GM12874 (cell line): ENCODE measurements around the gene SOX15.

Source experiments
- CTCF ChIP-seq: IDR thresholded peaks from 2 replicates; pipeline ENCODE4 v1.5.1; 2011; ENCODE audit warnings: low read depth, mild to moderate bottlenecking, control low read depth, low read length, moderate library complexity; ENCODE audit not compliant: insufficient read depth

Gene SOX15

GRCh38 chr17:7627250-7628121, 37.6 kb upstream of the SOX15 start, which contains the start of gene SAT2:
Gene SAT2 (minus strand): TSS chr17:7627821. CDS start chr17:7627635, 186 bp downstream.
- TF ChIP-seq CTCF = no peak

- TF ChIP-seq CTCF = no peak
Measured at GRCh38 chr17:7626956-7627249, 37.0 kb upstream of the SOX15 start.

- no peak for TF ChIP-seq CTCF
Measured at GRCh38 chr17:7626307-7626706, 36.4 kb upstream of the SOX15 start.

- no peak for TF ChIP-seq CTCF
Measured at GRCh38 chr17:7623661-7624060, 33.8 kb upstream of the SOX15 start.

- TF ChIP-seq CTCF = no peak
Measured at GRCh38 chr17:7620835-7621234, 30.9 kb upstream of the SOX15 start.

- TF ChIP-seq CTCF = no peak
Measured at GRCh38 chr17:7618608-7619007, 28.7 kb upstream of the SOX15 start.

GRCh38 chr17:7615265-7615747, 25.4 kb upstream of the SOX15 start:
- no peak for TF ChIP-seq CTCF
